SK-N-SH (cell line): ENCODE measurements around the gene RGS6. TPM values are rescaled to one million over a fixed set of nuclear protein-coding genes. Genes with fewer than 3 reads are reported as not detected.

ENCODE experiments used
- CTCF ChIA-PET: fragments of 300-600, 350-600 bp; formaldehyde crosslinking; extraction: SDS; loops from one replicate; lab custom pipeline; 2021; lab: Yijun Ruan, JAX
- POLR2A ChIA-PET: fragments of 350-600 bp; sonication (Branson Sonifier 250); formaldehyde crosslinking; extraction: SDS; loops from one replicate; lab custom pipeline; 2020; ENCODE audit warnings: antibody characterized with exemption, inconsistent platforms; lab: Yijun Ruan, JAX
- DNase-seq: peaks from one replicate; pipeline ENCODE4 v3.0.0; 2012
- H2AFZ ChIP-seq: fragments of 200-600 bp; sonication (generic); 2 replicates; pipeline ENCODE4 v1.8.1; 2016; ENCODE audit warnings: antibody characterized with exemption, mild to moderate bottlenecking, low read depth
- H3F3A ChIP-seq: fragments of 200-600 bp; sonication (generic); replicated peaks from 2 replicates; pipeline ENCODE3; 2016; ENCODE audit warnings: antibody characterized with exemption, mild to moderate bottlenecking; ENCODE audit not compliant: insufficient read depth
- H3K27ac ChIP-seq, 2 experiments: fragments of 200-500 bp in 1 of 2; fragments of 200-600 bp in 1 of 2; sonication (Bioruptor generic) in 1 of 2; sonication (generic), shearing (Covaris generic) in 1 of 2; 2 replicates each; pipeline versions ENCODE4 v1.5.1 to v1.6.1; 2014 to 2016; ENCODE audit warnings: low read depth in 2 of 2, inconsistent platforms in 1 of 2, low read length in 1 of 2, mild to moderate bottlenecking in 1 of 2, mixed read lengths in 1 of 2
- H3K27me3 ChIP-seq: fragments of 200-600 bp; sonication (generic), shearing (Covaris generic); 2 replicates; pipeline ENCODE4 v1.6.1; 2016; ENCODE audit warnings: mixed run types; ENCODE audit not compliant: insufficient read depth
- H3K36me3 ChIP-seq, 2 experiments: fragments of 200-500 bp in 1 of 2; fragments of 200-600 bp in 1 of 2; sonication (Bioruptor generic) in 1 of 2; sonication (generic) in 1 of 2; replicated peaks in 1 of 2; 2 replicates each; pipeline versions ENCODE3 to v1.5.1; 2014 to 2016; ENCODE audit warnings: low read length in 1 of 2, mild to moderate bottlenecking in 1 of 2; ENCODE audit not compliant: insufficient read depth in 2 of 2, control insufficient read depth in 1 of 2
- H3K4me1 ChIP-seq, 2 experiments: fragments of 200-500 bp in 1 of 2; fragments of 200-600 bp in 1 of 2; sonication (Bioruptor generic) in 1 of 2; sonication (generic), shearing (Covaris generic) in 1 of 2; 2 replicates each; pipeline versions ENCODE4 v1.5.1 to v1.6.1; 2014 to 2016; ENCODE audit warnings: low read depth in 1 of 2, low read length in 1 of 2, mixed run types in 1 of 2; ENCODE audit not compliant: insufficient read depth in 2 of 2, control insufficient read depth in 1 of 2
- H3K4me2 ChIP-seq: fragments of 200-600 bp; sonication (generic), shearing (Covaris generic); 2 replicates; pipeline ENCODE4 v1.6.1; 2017; ENCODE audit warnings: mixed run types
- H3K4me3 ChIP-seq, 2 experiments: fragments of 200-500 bp in 1 of 2; fragments of 200-600 bp in 1 of 2; sonication (Bioruptor generic) in 1 of 2; sonication (generic), shearing (Covaris generic) in 1 of 2; 2 replicates each; pipeline versions ENCODE4 v1.5.1 to v1.8.1; 2014 to 2016; ENCODE audit warnings: low read depth in 2 of 2, inconsistent platforms in 1 of 2, low read length in 1 of 2, mild to moderate bottlenecking in 1 of 2, mixed read lengths in 1 of 2, moderate library complexity in 1 of 2
- H3K79me2 ChIP-seq: fragments of 200-600 bp; sonication (generic); 2 replicates; pipeline ENCODE4 v1.8.1; 2017; ENCODE audit warnings: mild to moderate bottlenecking; ENCODE audit not compliant: insufficient read depth
- H3K9ac ChIP-seq: fragments of 200-600 bp; sonication (generic); 2 replicates; pipeline ENCODE4 v1.6.1; 2017; ENCODE audit warnings: mixed run types
- H3K9me2 ChIP-seq: fragments of 200-600 bp; sonication (generic); 2 replicates; pipeline ENCODE4 v1.6.1; 2017; ENCODE audit warnings: mixed run types
- H3K9me3 ChIP-seq: fragments of 200-600 bp; sonication (generic); 2 replicates; pipeline ENCODE4 v1.6.1; 2017; ENCODE audit warnings: mixed run types, mild to moderate bottlenecking, moderate library complexity
- H4K20me1 ChIP-seq: fragments of 200-600 bp; sonication (generic); 2 replicates; pipeline ENCODE4 v1.6.1; 2017; ENCODE audit warnings: mild to moderate bottlenecking, mixed run types; ENCODE audit not compliant: insufficient read depth
- ELF1 ChIP-seq: IDR thresholded peaks from 2 replicates; pipeline ENCODE4 v1.4.0; 2012
- GABPA ChIP-seq: IDR thresholded peaks from 2 replicates; pipeline ENCODE4 v1.4.0; 2012; ENCODE audit warnings: low read depth, mild to moderate bottlenecking
- GATA2 ChIP-seq: sonication (generic); formaldehyde crosslinking; IDR thresholded peaks from 2 replicates; pipeline ENCODE4 v1.5.0; 2020; ENCODE audit warnings: mild to moderate bottlenecking, missing genetic modification reagents
- MAX ChIP-seq: IDR thresholded peaks from 2 replicates; pipeline ENCODE4 v1.4.0; 2012; ENCODE audit warnings: low read depth
- MXI1 ChIP-seq: IDR thresholded peaks from 2 replicates; pipeline ENCODE4 v1.6.1; 2012; ENCODE audit warnings: mild to moderate bottlenecking, low read depth, low read length, improper control_type of control experiment
- NRF1 ChIP-seq: IDR thresholded peaks from 2 replicates; pipeline ENCODE4 v1.6.1; 2012; ENCODE audit warnings: low read depth, mild to moderate bottlenecking, low read length
- PBX3 ChIP-seq: IDR thresholded peaks from 2 replicates; pipeline ENCODE4; 2012
- POLR2AphosphoS5 ChIP-seq: IDR thresholded peaks from 2 replicates; pipeline ENCODE4 v1.6.1; 2012; ENCODE audit warnings: low read depth, low read length
- RAD21 ChIP-seq: IDR thresholded peaks from 2 replicates; pipeline ENCODE4 v1.6.1; 2012; ENCODE audit warnings: mild to moderate bottlenecking, low read length
- RFX5 ChIP-seq: IDR thresholded peaks from 2 replicates; pipeline ENCODE4 v1.6.1; 2012; ENCODE audit warnings: mild to moderate bottlenecking, improper control_type of control experiment, low read length
- RXRA ChIP-seq: IDR thresholded peaks from 2 replicates; pipeline ENCODE4 v1.4.0; 2012; ENCODE audit warnings: low read depth, mild to moderate bottlenecking, borderline replicate concordance
- SIN3A ChIP-seq: IDR thresholded peaks from 2 replicates; pipeline ENCODE4 v1.6.1; 2012; ENCODE audit warnings: low read depth, mild to moderate bottlenecking, low read length, moderate library complexity, borderline replicate concordance
- SMC3 ChIP-seq: IDR thresholded peaks from 2 replicates; pipeline ENCODE4 v1.6.1; 2012; ENCODE audit warnings: low read depth, low read length, improper control_type of control experiment
- USF1 ChIP-seq: IDR thresholded peaks from 2 replicates; pipeline ENCODE4 v1.4.0; 2012; ENCODE audit warnings: low read depth, borderline replicate concordance
- USF2 ChIP-seq: fragments of 150-350 bp; IDR thresholded peaks from 2 replicates; pipeline ENCODE4 v1.6.1; 2017; ENCODE audit warnings: antibody characterized with exemption, low read length, low read depth, borderline replicate concordance
- WGBS: methylation state at CpG from one replicate; pipeline ENCODE4 v1.1.6; 2017; ENCODE audit warnings: low lambda C conversion rate; 5-methylcytosine and 5-hydroxymethylcytosine counted together
- polyA plus RNA-seq, 3 experiments: library from polyadenylated mRNA; depleted of rRNA; stranded (reverse); fragments of >200 nt; gene quantifications; 2 replicates each; pipeline ENCODE4 v1.2.3, GENCODE V29; 2012

The RGS6 gene
- polyA plus RNA-seq, 1 of the 3 experiments (the other 2 are of a cell fraction): not detected

- no peaks in the 10 kb centered on the region for H3F3A ChIP-seq
- 6% methylated on average over 3 of the region's 3 CpGs for WGBS
Measured at GRCh38 chr14:72409047-72409446, 476.8 kb downstream of the RGS6 start.

More at GRCh38 chr14:72409047-72409446, 476.8 kb downstream of the RGS6 start:
- Histone ChIP-seq H3K9me2 (no peaks in the 10 kb centered on the region), H3K9ac (no peak overlapping the region), H4K20me1 (no peaks in the 10 kb centered on the region), H3K27ac (no peak overlapping the region), H3K36me3 (no peaks in the 10 kb centered on the region), H3K27me3 (no peaks in the 10 kb centered on the region; the same call in 1 of the 2 replicates), H3K79me2 (no peaks in the 10 kb centered on the region), H3K4me2 (no peak overlapping the region), H3K4me1 (no peaks in the 10 kb centered on the region), H3K9me3 (no peaks in the 10 kb centered on the region), H2AFZ (no peak overlapping the region), H3K4me3 (no peak overlapping the region)
- ChIA-PET POLR2A (no interaction called here), CTCF (interaction anchor here (0.6 to 1.0 kb wide), 2 partner anchors 12 to 67 kb away, joined by 3 to 6 read pairs; no protein-coding TSS in a partner anchor)
- no peak for TF ChIP-seq MXI1
- no peak for TF ChIP-seq RAD21
- no peak for TF ChIP-seq SIN3A
- TF ChIP-seq GABPA: no peak
- no peak for TF ChIP-seq POLR2AphosphoS5
- TF ChIP-seq NRF1: no peak
- no peak for TF ChIP-seq USF2
- TF ChIP-seq PBX3: no peak
- TF ChIP-seq GATA2 (CRISPR knock-in tag): no peak
- TF ChIP-seq SMC3: no peak
- no peak for TF ChIP-seq ELF1
- no peak for TF ChIP-seq RFX5
- no peak for TF ChIP-seq RXRA
- no peak for TF ChIP-seq MAX
- no peak for TF ChIP-seq USF1
- no peak for DNase-seq
